WTC11 (cell line): ENCODE results near the gene POMC.

ENCODE experiments used
- CREB1 ChIP-seq: sonication (generic); formaldehyde crosslinking; IDR thresholded peaks from 2 replicates; pipeline ENCODE4 v1.8.0; 2023; ENCODE audit warnings: mild to moderate bottlenecking, missing genetic modification reagents
- IRF2 ChIP-seq: sonication (generic); formaldehyde crosslinking; IDR thresholded peaks from 2 replicates; pipeline ENCODE4 v1.8.0; 2022; ENCODE audit warnings: low read depth, missing genetic modification reagents, borderline replicate concordance
- NR3C1 ChIP-seq: sonication (generic); formaldehyde crosslinking; conservative IDR thresholded peaks from 2 replicates; pipeline ENCODE4 v1.8.1; 2023; ENCODE audit warnings: low read depth, mild to moderate bottlenecking, missing genetic modification reagents
- SP1 ChIP-seq: sonication (generic); formaldehyde crosslinking; conservative IDR thresholded peaks from 2 replicates; pipeline ENCODE4 v1.8.1; 2022; ENCODE audit warnings: missing genetic modification reagents
- ZNF263 ChIP-seq: sonication (generic); formaldehyde crosslinking; IDR thresholded peaks from 2 replicates; pipeline ENCODE4 v1.8.1; 2022; ENCODE audit warnings: low read depth, mild to moderate bottlenecking, moderate library complexity, missing genetic modification reagents
- TF ChIP-seq, protein P1 (sequence below): sonication (generic); formaldehyde crosslinking; IDR thresholded peaks from 2 replicates; pipeline ENCODE4 v1.8.0; 2023; ENCODE audit warnings: mild to moderate bottlenecking, missing genetic modification reagents
- TF ChIP-seq, protein P2 (sequence below): fragments of 200-600 bp; IDR thresholded peaks from 2 replicates; pipeline ENCODE4 v1.8.0; 2022; ENCODE audit warnings: antibody characterized with exemption
- TF ChIP-seq, protein P3 (sequence below): sonication (generic); formaldehyde crosslinking; IDR thresholded peaks from 2 replicates; pipeline ENCODE4 v1.8.0; 2022; ENCODE audit warnings: mild to moderate bottlenecking, missing genetic modification reagents
- TF ChIP-seq, protein P4 (sequence below): sonication (generic); formaldehyde crosslinking; IDR thresholded peaks from 2 replicates; pipeline ENCODE4 v1.8.1; 2022; ENCODE audit warnings: low read depth, missing genetic modification reagents, borderline replicate concordance
- TF ChIP-seq, protein P5 (sequence below): sonication (generic); formaldehyde crosslinking; IDR thresholded peaks from 2 replicates; pipeline ENCODE4 v1.8.0; 2022; ENCODE audit warnings: mild to moderate bottlenecking, missing genetic modification reagents

DNA sequence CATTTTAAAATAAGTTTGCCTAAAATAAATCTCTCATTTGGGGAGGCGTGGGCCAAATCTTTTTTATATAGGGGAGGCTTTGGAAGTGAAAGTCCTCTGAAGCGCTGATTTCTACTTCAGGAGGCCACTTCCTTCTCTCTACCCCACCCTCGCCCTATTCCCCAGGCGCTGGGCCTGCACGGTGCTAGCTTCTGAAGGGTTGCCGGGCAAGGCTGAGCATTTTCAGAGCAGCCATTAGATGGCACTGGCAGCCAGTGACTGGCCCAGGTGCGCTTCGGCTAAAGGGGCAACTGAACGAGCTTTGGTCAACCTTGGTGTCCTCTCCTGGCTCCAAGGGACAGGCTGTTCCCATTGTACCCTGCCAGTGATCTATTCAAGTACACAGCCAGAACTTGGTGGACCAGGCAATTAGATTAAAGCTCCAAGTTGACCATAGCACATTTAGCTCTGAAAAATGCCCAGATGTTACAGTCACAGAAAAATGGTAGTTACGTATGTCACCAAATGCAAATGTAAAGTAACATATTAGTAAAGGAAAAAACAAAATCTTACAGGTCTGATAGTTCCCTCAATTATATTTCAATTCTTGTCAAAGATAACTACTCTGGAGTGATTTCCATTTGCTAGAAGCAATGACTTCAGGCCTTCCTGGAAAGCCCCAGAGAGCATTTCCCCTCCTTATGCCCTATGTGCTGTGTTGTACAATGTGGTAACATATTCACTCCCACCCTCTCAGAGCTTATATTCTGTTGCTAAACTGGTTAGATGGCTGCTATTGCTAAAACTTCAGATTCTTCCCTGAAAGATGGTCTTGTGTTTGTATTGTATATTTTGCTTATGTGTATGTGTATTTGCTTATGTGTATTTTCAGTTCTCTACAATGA, 2.1 kb downstream of the POMC start:
- TF ChIP-seq, protein P1, sequence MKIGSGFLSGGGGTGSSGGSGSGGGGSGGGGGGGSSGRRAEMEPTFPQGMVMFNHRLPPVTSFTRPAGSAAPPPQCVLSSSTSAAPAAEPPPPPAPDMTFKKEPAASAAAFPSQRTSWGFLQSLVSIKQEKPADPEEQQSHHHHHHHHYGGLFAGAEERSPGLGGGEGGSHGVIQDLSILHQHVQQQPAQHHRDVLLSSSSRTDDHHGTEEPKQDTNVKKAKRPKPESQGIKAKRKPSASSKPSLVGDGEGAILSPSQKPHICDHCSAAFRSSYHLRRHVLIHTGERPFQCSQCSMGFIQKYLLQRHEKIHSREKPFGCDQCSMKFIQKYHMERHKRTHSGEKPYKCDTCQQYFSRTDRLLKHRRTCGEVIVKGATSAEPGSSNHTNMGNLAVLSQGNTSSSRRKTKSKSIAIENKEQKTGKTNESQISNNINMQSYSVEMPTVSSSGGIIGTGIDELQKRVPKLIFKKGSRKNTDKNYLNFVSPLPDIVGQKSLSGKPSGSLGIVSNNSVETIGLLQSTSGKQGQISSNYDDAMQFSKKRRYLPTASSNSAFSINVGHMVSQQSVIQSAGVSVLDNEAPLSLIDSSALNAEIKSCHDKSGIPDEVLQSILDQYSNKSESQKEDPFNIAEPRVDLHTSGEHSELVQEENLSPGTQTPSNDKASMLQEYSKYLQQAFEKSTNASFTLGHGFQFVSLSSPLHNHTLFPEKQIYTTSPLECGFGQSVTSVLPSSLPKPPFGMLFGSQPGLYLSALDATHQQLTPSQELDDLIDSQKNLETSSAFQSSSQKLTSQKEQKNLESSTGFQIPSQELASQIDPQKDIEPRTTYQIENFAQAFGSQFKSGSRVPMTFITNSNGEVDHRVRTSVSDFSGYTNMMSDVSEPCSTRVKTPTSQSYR (CRISPR knock-in tag): no peak
- TF ChIP-seq, protein P2, sequence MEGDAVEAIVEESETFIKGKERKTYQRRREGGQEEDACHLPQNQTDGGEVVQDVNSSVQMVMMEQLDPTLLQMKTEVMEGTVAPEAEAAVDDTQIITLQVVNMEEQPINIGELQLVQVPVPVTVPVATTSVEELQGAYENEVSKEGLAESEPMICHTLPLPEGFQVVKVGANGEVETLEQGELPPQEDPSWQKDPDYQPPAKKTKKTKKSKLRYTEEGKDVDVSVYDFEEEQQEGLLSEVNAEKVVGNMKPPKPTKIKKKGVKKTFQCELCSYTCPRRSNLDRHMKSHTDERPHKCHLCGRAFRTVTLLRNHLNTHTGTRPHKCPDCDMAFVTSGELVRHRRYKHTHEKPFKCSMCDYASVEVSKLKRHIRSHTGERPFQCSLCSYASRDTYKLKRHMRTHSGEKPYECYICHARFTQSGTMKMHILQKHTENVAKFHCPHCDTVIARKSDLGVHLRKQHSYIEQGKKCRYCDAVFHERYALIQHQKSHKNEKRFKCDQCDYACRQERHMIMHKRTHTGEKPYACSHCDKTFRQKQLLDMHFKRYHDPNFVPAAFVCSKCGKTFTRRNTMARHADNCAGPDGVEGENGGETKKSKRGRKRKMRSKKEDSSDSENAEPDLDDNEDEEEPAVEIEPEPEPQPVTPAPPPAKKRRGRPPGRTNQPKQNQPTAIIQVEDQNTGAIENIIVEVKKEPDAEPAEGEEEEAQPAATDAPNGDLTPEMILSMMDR: no peak
- TF ChIP-seq IRF2: no peak
- no peak for TF ChIP-seq SP1 (CRISPR knock-in tag)
- no peak for TF ChIP-seq ZNF263
- no peak for TF ChIP-seq CREB1
- TF ChIP-seq, protein P3, sequence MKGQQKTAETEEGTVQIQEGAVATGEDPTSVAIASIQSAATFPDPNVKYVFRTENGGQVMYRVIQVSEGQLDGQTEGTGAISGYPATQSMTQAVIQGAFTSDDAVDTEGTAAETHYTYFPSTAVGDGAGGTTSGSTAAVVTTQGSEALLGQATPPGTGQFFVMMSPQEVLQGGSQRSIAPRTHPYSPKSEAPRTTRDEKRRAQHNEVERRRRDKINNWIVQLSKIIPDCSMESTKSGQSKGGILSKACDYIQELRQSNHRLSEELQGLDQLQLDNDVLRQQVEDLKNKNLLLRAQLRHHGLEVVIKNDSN (CRISPR knock-in tag): no peak
- TF ChIP-seq, protein P4, sequence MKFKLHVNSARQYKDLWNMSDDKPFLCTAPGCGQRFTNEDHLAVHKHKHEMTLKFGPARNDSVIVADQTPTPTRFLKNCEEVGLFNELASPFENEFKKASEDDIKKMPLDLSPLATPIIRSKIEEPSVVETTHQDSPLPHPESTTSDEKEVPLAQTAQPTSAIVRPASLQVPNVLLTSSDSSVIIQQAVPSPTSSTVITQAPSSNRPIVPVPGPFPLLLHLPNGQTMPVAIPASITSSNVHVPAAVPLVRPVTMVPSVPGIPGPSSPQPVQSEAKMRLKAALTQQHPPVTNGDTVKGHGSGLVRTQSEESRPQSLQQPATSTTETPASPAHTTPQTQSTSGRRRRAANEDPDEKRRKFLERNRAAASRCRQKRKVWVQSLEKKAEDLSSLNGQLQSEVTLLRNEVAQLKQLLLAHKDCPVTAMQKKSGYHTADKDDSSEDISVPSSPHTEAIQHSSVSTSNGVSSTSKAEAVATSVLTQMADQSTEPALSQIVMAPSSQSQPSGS: no peak
- TF ChIP-seq NR3C1: no peak
- TF ChIP-seq, protein P5, sequence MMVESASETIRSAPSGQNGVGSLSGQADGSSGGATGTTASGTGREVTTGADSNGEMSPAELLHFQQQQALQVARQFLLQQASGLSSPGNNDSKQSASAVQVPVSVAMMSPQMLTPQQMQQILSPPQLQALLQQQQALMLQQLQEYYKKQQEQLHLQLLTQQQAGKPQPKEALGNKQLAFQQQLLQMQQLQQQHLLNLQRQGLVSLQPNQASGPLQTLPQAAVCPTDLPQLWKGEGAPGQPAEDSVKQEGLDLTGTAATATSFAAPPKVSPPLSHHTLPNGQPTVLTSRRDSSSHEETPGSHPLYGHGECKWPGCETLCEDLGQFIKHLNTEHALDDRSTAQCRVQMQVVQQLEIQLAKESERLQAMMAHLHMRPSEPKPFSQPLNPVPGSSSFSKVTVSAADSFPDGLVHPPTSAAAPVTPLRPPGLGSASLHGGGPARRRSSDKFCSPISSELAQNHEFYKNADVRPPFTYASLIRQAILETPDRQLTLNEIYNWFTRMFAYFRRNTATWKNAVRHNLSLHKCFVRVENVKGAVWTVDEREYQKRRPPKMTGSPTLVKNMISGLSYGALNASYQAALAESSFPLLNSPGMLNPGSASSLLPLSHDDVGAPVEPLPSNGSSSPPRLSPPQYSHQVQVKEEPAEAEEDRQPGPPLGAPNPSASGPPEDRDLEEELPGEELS (CRISPR knock-in tag): no peak
